IMR-90 (cell line): Measurements from ENCODE around the gene EHMT1. TPM values are rescaled to one million over a fixed set of nuclear protein-coding genes. Genes with fewer than 3 reads are reported as not detected.

Experiments
- ATAC-seq: fragments of 200-7000 bp; cut with Tn5 transposase; 2 replicates; pipeline ENCODE4 v1.9.1; 2020; ENCODE audit warnings: low read depth, mild to moderate bottlenecking, moderate library complexity
- BruUV-seq: library from RNA; stranded (reverse); fragments of 400-500 nt; replicated peaks from 2 replicates; lab custom pipeline; 2021; lab: Mats Ljungman, UMichigan
- CTCF ChIA-PET: fragments of 300-600 bp; formaldehyde crosslinking; extraction: SDS; loops from one replicate; lab custom pipeline; 2021; ENCODE audit warnings: antibody characterized with exemption; lab: Yijun Ruan, JAX
- POLR2A ChIA-PET: fragments of 300-600 bp; sonication (Branson Sonifier 250); formaldehyde crosslinking; loops from one replicate; lab custom pipeline; 2022; ENCODE audit warnings: antibody characterized with exemption; ENCODE audit not compliant: unreplicated experiment; lab: Charles Lee
- DNase-seq: peaks from one replicate; pipeline ENCODE4 v3.0.0; 2013
- H2AFZ ChIP-seq: replicated peaks from 2 replicates; pipeline ENCODE3; 2013; ENCODE audit warnings: low read length, mild to moderate bottlenecking; ENCODE audit not compliant: poor library complexity
- H2AK5ac ChIP-seq: 2 replicates; pipeline ENCODE4 v1.6.1; 2013; ENCODE audit warnings: low read depth, low read length, inconsistent platforms
- H2AK9ac ChIP-seq: replicated peaks from 2 replicates; pipeline ENCODE3; 2013; ENCODE audit warnings: mild to moderate bottlenecking, low read depth, low read length, moderate library complexity; ENCODE audit not compliant: poor library complexity
- H2BK120ac ChIP-seq: 2 replicates; pipeline ENCODE4 v1.6.1; 2013; ENCODE audit warnings: low read depth, low read length, inconsistent platforms
- H2BK15ac ChIP-seq: 3 replicates; pipeline ENCODE4 v1.6.1; 2013; ENCODE audit warnings: low read depth, low read length, inconsistent platforms
- H2BK20ac ChIP-seq: 2 replicates; pipeline ENCODE4 v1.6.1; 2013; ENCODE audit warnings: low read depth, mild to moderate bottlenecking, inconsistent platforms, low read length, moderate library complexity
- H2BK5ac ChIP-seq: 2 replicates; pipeline ENCODE4 v1.6.1; 2013; ENCODE audit warnings: mild to moderate bottlenecking, low read depth, low read length, inconsistent platforms; ENCODE audit not compliant: poor library complexity, severe bottlenecking
- H3K14ac ChIP-seq: replicated peaks from 2 replicates; pipeline ENCODE4 v1.6.1; 2013; ENCODE audit warnings: low read depth, low read length, inconsistent platforms
- H3K18ac ChIP-seq: 2 replicates; pipeline ENCODE4 v1.6.1; 2013; ENCODE audit warnings: low read depth, low read length, control low read depth
- H3K23ac ChIP-seq: 2 replicates; pipeline ENCODE4 v1.6.1; 2013; ENCODE audit warnings: low read depth, low read length, inconsistent platforms
- H3K27ac ChIP-seq: 2 replicates; pipeline ENCODE4 v1.5.1; 2013; ENCODE audit warnings: mild to moderate bottlenecking, control low read depth, low read length; ENCODE audit not compliant: insufficient read depth
- H3K27me3 ChIP-seq: 2 replicates; pipeline ENCODE4 v1.6.1; 2013; ENCODE audit warnings: low read length; ENCODE audit not compliant: control insufficient read depth, insufficient read depth
- H3K36me3 ChIP-seq: 2 replicates; pipeline ENCODE4 v1.6.1; 2013; ENCODE audit warnings: low read length, mixed read lengths; ENCODE audit not compliant: control insufficient read depth, insufficient read depth
- H3K4ac ChIP-seq: 2 replicates; pipeline ENCODE4 v1.6.1; 2013; ENCODE audit warnings: low read depth, low read length, inconsistent platforms
- H3K4me1 ChIP-seq: 2 replicates; pipeline ENCODE4 v1.6.1; 2013; ENCODE audit warnings: low read length, mixed read lengths; ENCODE audit not compliant: control insufficient read depth, insufficient read depth
- H3K4me2 ChIP-seq: 2 replicates; pipeline ENCODE4 v1.6.1; 2013; ENCODE audit warnings: low read depth, mild to moderate bottlenecking, control low read depth, low read length, moderate library complexity
- H3K4me3 ChIP-seq: 2 replicates; pipeline ENCODE4 v1.5.1; 2013; ENCODE audit warnings: low read depth, mild to moderate bottlenecking, control low read depth, low read length, moderate library complexity; ENCODE audit not compliant: insufficient read depth
- H3K56ac ChIP-seq: 2 replicates; pipeline ENCODE4 v1.6.1; 2013; ENCODE audit warnings: low read length, inconsistent platforms; ENCODE audit not compliant: insufficient read depth; ENCODE audit errors: extremely low read depth
- H3K79me1 ChIP-seq, 2 experiments: 2 replicates each; pipeline ENCODE4 v1.6.1; 2013; ENCODE audit warnings: low read length in 2 of 2, inconsistent platforms in 1 of 2, low read depth in 1 of 2
- H3K9ac ChIP-seq: 2 replicates; pipeline ENCODE4 v1.6.1; 2013; ENCODE audit warnings: low read depth, low read length, control low read depth
- H3K9me1 ChIP-seq: 2 replicates; pipeline ENCODE4 v1.6.1; 2013; ENCODE audit warnings: low read length, inconsistent platforms; ENCODE audit not compliant: insufficient read depth
- H3K9me3 ChIP-seq: 2 replicates; pipeline ENCODE4 v1.6.1; 2013; ENCODE audit warnings: low read length; ENCODE audit not compliant: control insufficient read depth, insufficient read depth
- H4K20me1 ChIP-seq: 2 replicates; pipeline ENCODE4 v1.6.1; 2013; ENCODE audit warnings: low read length, inconsistent platforms; ENCODE audit not compliant: insufficient read depth
- H4K5ac ChIP-seq: 2 replicates; pipeline ENCODE4 v1.6.1; 2013; ENCODE audit warnings: mild to moderate bottlenecking, low read depth, low read length, control low read depth
- H4K8ac ChIP-seq, 2 experiments: 2 replicates each; pipeline ENCODE4 v1.6.1; 2013; ENCODE audit warnings: low read depth in 2 of 2, low read length in 2 of 2, control low read depth in 1 of 2, inconsistent platforms in 1 of 2
- H4K91ac ChIP-seq: 2 replicates; pipeline ENCODE4 v1.6.1; 2013; ENCODE audit warnings: low read depth, low read length, inconsistent platforms; ENCODE audit not compliant: insufficient read depth
- BHLHE40 ChIP-seq: fragments of 150-350 bp; IDR thresholded peaks from 2 replicates; pipeline ENCODE4 v1.6.1; 2016; ENCODE audit warnings: mild to moderate bottlenecking, low read depth, low read length
- CHD1 ChIP-seq: IDR thresholded peaks from 2 replicates; pipeline ENCODE4 v1.6.1; 2012; ENCODE audit warnings: low read depth, low read length, improper control_type of control experiment
- NFE2L2 ChIP-seq: fragments of 150-350 bp; IDR thresholded peaks from 2 replicates; pipeline ENCODE4 v1.6.1; 2016; ENCODE audit warnings: low read depth, mild to moderate bottlenecking, low read length
- WGBS, 2 experiments: methylation state at CpG; one replicate each; pipeline versions ENCODE4 v1.1.5 to v1.1.7; 2013; ENCODE audit warnings: missing lambda C conversion rate in 2 of 2; ENCODE audit not compliant: insufficient read length in 1 of 2; ENCODE audit errors: extremely low coverage in 2 of 2; 5-methylcytosine and 5-hydroxymethylcytosine counted together
- dilution Hi-C: fragments of 300-500 bp; cut with HindIII; formaldehyde crosslinking; loops from one replicate; pipeline ENCODE4 v1.14.3; 2018; ENCODE audit warnings: low sequenced_read_pairs; ENCODE audit not compliant: unreplicated experiment
- in situ Hi-C: fragments of 300-500 bp; cut with MboI; formaldehyde crosslinking; loops from 3 replicates; pipeline ENCODE4 v1.14.3; 2019; ENCODE audit warnings: low sequenced_read_pairs, inconsistent platforms, mixed read lengths
- intact Hi-C: fragments of 100-400 bp; cut with micrococcal nuclease; formaldehyde crosslinking; loops from 2 replicates; pipeline ENCODE4 v1.10.0; 2022
- polyA plus RNA-seq, 3 experiments: library from polyadenylated mRNA; depleted of rRNA; stranded (reverse); fragments of >200 nt; gene quantifications; 2 replicates each; pipeline ENCODE4 v1.2.3, GENCODE V29; 2012; ENCODE audit warnings: low replicate concordance in 1 of 3
- total RNA-seq: library from RNA; depleted of rRNA; stranded (reverse); fragments of >200 nt; gene quantifications from 2 replicates; pipeline ENCODE4 v1.2.3, GENCODE V29; 2012

The EHMT1 gene
- total and polyA plus RNA-seq, 2 of the 4 experiments (the other 2 are of a cell fraction), result 32.8 to 35.1 TPM

DNA sequence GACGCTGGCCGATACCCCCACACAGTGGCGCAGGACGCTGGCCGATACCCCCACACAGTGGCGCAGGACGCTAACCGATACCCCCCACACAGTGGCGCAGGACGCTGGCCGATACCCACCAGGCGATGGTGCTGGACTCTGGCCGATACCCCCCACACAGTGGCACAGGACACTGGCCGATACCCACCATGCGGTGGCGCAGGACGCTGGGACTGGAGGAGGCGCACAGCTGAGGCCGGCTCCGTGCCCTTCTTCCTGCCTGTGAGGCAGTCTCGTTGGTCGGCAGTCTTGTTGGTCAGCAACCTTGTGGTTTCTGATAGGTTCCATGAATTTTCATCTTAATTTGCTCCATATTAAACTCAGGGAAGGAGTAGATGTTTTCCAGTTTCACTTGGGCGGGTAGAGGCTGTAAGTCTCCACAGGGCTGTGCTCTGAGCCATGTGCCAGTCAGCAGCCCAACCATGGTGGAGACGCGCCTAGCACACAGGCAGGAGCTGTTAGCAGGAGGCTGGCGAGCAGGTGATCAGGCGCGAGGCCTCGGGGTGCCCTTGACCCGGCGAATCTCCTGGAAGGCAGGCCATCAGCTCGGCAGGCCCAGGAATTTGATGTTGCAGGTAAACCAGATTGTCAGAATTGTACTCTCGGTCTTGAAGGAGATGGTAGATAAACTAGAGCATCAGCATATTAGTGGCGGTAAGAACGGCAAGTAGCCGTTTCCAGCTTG is 75.6 kb downstream of the EHMT1 start:
- POLR2A ChIA-PET, result no interaction called here
- Histone ChIP-seq H3K4me3 (no peak overlapping the region), H3K14ac (no peak overlapping the region), H2AK9ac (no peak overlapping the region), H2AFZ (no peak overlapping the region), H3K56ac (no peak overlapping the region), H2BK15ac (no peak overlapping the region), H3K18ac (no peak overlapping the region), H3K27ac (no peak overlapping the region), H3K4ac (no peak overlapping the region), H3K23ac (no peak overlapping the region), H3K9me3 (no peaks in the 10 kb centered on the region), H4K8ac (no peak overlapping the region), H3K36me3 (no peaks in the 10 kb centered on the region), H3K79me1 (peaks cover 53 to 89% of the 10 kb centered on the region in 2 experiments), H3K9me1 (peaks cover 31% of the 10 kb centered on the region), H3K27me3 (no peaks in the 10 kb centered on the region), H4K5ac (no peak overlapping the region), H2BK120ac (no peak overlapping the region), H2BK5ac (no peak overlapping the region), H2AK5ac (no peak overlapping the region), H4K20me1 (peaks cover 82% of the 10 kb centered on the region), H2BK20ac (no peak overlapping the region), H3K4me1 (peaks cover 4% of the 10 kb centered on the region), H4K91ac (no peak overlapping the region), H3K9ac (no peak overlapping the region), H3K4me2 (no peak overlapping the region)
- no peak for DNase-seq
- CTCF ChIA-PET, result interaction anchor here (1.0 to 1.5 kb wide), 2 partner anchors 9 to 21 kb away, joined by 4 to 5 read pairs; no protein-coding TSS in a partner anchor
- BruUV-seq, result no TSS peak
- intact Hi-C loops (no loop called here), in situ Hi-C loops (no loop called here), dilution Hi-C loops (no loop called here)
- ATAC-seq, result no peak
- 96% methylated on average over 10 of the region's 36 CpGs; no CpG with 5 or more reads in 1 of the 2 experiments for WGBS, 2 experiments
- TF ChIP-seq CHD1 (no peak), BHLHE40 (no peak), NFE2L2 (no peak)
